Stimulated activated CD4-positive, alpha-beta T cell treated with anti-CD3 and anti-CD28 coated beads, TNF-alpha, amount 100 ng/mL, for 48 hours (primary cell): ENCODE measurements around the gene DNER.
"Not testable (repeated sequence)": the region's sequence is repeated elsewhere in the genome, so short reads cannot be mapped to it uniquely, and the experiment has no call there.

Experiments used
- DNase-seq, 3 donors: peaks; one replicate each; pipeline ENCODE4 v3.0.0-alpha.2; 2020; ENCODE audit warnings: low read depth in 3 of 3

Gene DNER

GRCh38 chr2:229405796-229406195, 308.6 kb downstream of the DNER start:
- no peak for DNase-seq

DNA sequence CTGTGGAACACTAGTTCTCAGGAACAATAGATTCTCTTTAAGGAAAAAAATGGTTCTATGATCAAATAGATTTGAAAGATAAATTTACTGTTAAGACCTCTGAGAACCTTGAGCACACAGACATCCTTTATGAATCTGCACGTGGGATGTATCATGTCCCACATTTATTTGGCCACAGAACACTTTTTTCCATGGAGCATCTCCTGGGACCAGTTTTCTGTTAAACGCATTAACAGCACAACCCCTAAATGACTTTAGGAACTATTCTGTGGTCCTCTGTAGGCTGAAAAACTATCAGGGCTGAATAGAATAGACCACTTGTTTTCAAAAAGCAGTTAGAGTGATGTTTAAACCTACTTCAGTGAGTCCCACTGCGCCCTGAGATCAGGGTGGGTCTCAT, 311.1 kb downstream of the DNER start:
- DNase-seq, result no peak

DNA sequence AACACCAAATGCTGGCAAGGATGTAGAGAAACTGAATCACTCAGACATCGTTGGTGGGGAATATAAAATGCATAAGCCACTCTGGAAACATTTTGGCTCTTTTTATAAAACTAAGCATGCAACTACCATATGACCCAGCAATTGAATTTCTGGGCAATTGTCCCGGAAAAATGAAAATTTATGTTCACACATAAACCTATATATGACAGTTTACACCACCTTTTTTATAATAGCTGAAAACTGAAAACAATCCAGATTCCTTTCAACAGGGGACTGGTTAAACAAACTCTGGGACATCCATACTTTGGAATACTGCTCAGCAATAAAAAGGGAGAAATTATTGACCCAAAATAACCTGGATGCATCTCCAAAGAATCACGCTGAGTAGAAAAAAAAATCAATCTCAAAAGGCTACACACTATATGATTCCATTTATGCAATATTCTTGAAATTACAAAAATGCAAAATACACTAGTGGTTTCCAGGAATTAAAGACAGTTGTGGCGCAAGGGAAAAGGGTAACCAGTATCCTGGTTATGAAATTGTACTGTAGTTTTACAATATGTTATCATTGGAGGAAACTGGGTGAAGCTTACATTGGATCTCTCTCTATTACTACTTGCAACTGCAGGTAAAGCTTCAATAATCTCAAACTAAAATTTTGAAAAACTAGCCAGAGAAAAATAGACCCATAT, 313.0 kb downstream of the DNER start:
- no peak for DNase-seq

DNA sequence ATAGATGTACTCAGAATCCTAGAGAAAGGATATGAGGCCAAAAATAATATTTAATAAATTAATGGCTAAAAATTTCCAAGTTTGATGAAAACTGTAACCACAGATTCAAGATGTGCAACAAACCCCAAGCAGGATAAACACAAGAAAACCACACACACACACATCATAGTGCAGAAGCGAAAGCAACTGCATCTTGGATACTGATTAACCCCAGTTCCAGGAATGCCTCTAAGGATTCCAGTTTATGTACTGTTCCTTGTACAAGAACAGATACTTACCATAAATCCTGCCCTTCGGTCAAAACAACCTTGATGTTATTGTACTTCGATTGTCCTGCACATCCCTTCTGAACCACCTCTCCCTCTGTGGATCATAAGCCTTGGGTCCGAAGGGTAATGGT, 320.4 kb downstream of the DNER start:
- no peak for DNase-seq

DNA sequence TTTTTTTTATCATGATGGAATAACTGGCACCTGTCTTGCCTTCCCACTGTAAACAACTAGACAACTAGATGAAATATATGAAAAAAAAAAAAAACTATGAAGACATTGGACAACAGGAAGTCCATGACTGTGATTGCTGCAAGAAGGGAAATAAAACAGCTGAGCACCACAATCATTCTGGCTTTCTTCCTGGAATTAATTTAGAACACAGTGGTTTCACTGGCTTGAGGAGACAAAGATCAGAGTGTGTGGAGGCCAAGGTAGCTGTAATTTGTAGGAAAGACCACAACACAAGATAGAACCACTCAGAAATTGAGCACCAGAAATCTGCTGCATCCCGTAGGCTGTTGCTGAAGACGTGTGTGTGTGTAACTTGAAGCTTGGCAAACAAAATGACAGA, 322.2 kb downstream of the DNER start:
- no peak for DNase-seq

DNA sequence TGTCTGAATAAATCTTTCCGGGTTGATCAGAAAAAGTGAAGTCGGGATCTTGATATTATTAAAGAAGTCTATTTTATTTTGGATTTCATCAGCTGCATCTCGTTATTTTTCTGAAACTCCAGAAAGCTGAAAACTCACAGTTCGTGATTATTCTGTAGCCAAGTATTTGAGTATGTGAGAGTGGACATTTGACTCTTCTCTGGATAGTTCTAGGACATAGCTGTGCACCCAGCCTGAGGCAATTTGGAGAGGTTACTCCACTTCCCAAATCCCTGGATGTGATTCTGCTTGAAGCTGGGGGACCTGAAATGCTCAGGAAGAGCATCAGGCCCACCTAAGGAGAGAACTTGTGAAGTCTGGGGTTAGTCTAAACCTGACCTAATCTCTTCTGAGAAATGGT, 325.6 kb downstream of the DNER start:
- DNase-seq, result no peak

DNA sequence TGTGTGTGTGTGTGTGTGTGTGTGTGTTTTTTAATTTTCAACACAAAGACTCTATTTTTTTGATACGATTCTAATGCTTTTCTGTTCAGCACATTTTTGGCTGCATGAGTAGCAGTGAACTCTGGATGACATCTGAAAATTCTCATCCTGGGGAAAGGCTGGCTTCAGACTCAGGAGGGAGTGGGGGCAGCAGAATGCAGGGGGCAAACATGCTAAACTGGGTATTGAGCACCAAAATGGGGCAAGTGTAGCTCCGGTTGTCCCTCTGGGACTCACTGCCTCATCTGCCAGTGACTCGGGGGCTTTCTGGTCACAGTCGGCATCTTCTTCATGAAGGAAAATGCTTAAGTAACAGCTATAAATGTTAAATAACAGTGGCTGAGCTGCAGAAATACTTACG, 326.5 kb downstream of the DNER start:
- DNase-seq, result no peak

DNA sequence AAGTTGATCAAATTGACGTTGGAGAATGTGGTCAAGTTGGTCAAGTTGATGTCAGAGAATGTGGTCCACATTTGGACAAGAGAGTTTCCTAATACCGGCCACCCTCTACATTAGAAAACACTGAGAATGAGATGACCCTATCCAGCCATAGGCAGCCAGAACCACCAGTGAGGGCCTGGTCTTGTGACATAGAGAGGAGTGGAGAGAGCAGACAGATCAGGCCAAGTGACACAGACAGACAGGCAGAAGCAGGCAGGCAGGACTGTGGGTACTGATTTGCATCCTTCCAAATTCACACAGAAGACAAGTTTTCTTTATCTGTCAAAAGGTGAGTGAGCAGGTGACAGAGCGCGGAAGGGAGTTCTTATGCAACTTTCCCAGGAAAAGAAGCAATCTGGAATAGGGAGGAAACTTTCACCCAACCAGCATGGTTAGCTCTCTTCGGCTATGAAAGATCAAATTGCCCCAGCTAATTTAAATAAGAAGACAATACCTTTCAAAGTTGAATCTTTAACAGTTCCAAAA, 334.2 kb downstream of the DNER start:
- DNase-seq, result no peak

DNA sequence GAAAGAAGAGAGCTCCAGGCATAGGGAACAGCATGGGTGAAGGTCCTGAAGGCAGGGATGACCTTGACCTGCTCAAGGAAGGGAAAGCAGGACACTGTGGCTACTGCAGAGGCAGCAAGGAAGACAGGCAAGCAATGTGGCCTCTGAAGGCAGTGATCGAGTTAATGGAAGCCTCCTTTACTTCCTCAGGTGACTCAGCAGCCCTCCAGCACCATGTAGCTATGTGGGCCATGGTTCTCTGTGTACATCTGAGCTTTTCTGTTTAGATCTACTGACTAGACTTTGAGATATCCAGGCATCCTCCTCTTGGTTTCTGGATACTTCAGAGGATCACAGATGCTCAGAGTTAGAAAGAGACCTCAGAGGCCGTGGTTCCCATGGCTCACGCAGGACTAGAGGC, 336.0 kb downstream of the DNER start:
- DNase-seq, result no peak

DNA sequence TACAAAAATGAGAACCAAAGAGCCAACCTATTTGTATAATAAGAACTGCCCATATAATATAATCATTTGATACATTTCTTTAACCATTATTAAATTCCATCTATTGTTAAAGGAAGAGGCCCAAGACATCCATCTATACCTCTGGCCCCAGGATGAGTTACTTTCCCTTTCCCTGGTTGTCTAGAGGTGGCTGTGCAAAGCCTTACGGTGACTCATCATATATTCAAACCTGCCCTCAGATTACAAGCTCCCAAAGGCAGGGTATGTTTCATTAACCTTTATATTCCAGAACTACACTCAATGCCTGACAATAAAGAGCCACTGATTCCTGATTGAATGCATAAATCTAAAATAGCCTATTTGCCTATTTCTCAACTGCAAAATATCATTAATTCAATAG, 337.5 kb downstream of the DNER start:
- DNase-seq, result no peak

DNA sequence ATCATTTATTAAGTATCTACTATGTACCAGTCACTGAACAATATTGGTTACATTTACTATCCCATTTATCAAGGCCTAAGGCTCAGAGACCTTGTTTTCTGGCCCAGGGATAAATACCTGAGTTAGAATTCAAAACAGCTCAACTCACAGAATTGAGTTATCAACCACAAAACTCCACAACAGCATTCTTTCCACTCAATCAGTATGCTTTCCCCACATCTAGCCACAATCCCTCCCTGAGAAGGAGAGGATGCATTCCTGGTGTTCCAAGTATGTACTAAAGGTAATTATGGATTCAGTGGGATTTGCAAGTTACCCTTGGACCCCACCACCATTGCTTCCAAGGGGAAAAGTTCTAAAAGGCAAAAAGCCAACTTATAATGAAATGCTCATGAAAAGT, 339.1 kb downstream of the DNER start:
- no peak for DNase-seq

- not testable (repeated sequence) for DNase-seq
Measured at GRCh38 chr2:229373311-229373710, 341.0 kb downstream of the DNER start.

DNA sequence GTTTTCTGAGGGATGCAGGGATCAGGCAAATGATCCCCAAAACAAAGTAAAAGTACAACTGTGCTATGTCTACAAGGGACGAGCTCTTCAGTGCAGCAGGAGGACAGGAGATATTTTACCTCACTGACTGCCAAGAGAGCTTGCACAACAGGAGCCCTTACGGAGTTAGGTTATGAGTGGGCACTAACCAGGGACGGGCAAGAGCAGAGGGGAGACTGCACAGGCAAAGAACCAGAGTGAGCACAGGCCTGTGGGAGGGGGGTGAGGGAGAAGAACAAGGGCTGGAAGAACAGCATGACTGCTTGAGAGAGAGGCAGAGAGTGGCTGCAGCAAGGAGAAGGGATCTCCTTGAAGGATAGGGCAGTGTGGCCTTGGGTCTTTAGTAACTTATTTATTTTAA, 342.1 kb downstream of the DNER start:
- no peak for DNase-seq

DNA sequence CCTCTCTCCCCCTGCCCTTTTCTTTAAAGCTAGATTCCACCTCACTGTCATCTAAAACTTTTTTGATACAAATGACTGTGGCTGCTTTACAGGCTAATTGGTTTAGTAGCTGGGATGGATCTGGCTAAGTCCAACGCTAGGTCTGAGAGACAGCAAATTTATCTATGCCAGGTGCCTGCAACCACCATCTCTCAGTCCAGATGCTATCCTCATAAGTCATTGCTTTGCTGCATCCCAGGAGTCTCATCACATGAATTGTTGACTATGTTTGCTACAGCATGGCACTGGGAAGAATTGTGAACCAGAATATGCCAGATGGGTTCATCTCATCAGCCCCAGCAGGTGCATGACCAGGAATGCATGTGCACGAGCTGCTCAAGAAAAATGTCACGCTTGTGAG, 343.3 kb downstream of the DNER start:
- DNase-seq, result no peak

DNA sequence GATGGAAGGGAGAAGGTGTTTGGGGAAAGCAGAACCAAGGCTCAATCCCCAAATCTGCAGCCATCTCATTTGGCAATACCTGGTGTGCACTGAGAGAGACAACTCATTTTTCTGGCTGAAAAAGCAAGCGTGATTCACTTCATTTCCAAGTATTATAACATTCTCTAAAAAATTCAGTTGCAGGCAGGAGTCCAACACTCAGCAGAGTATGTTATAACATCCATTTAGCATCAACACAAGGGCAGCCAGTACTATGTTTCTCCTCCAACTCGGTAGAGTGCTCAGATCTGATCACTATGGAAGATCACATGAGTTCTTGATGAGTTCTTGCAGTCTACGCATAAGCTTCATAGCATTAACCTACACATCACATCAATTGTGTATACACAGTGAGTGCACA, 343.8 kb downstream of the DNER start:
- DNase-seq, result no peak

GRCh38 chr2:229363185-229363814, 351.1 kb downstream of the DNER start:
- no peak for DNase-seq

- DNase-seq, result no peak
Measured at GRCh38 chr2:229350883-229351282, 363.5 kb downstream of the DNER start.

DNA sequence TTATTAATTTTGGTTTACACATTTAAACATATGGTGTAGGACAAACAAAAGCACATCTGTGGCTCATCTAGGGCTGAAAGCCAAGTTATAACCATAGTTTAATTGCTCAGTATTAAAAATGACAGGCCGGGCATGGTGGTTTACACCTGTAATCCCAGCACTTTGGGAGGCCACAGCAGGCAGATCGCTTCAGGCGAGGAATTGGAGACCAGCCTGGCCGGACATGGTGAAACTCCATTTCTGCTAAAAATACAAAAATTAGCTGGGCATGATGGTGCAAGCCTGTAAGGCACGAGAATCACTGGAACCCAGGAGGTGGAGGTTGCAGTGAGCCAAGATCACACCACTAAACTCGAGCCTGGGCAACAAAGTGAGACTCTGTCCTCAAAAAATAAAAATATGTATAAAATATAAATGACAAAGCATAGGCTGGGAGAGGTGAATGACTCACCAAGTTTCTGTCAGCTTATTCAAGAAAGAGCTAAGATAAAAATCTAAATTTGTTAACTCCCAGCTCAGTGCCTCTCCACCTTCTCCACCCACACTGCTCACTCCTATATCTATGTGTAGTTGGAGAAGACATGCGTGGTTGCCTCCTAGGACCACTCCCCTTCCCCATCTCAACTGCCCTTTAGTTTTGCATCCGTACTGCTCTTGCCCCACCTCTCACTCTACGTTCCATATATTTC, 364.1 kb downstream of the DNER start:
- DNase-seq, result no peak

DNA sequence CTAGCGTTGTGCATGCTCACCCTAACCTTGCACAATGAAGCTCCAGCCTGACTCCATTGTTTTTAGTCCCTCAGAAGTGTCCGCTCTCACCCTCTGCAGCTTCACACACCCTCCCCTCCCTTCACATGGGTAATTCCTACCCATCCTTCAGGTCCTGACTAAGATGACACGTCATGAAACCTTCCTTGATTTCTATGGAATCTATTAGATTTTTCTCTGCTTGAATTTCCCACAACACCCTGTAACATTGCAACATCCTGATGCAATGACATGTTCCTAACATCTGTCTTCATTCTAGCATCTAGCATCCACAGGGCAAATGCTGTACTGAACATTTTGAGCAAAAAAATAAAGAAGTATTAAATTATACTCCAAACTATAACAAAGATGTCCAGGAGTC, 366.2 kb downstream of the DNER start:
- no peak for DNase-seq

- DNase-seq, result no peak
Measured at GRCh38 chr2:229346816-229347540, 367.4 kb downstream of the DNER start.

DNA sequence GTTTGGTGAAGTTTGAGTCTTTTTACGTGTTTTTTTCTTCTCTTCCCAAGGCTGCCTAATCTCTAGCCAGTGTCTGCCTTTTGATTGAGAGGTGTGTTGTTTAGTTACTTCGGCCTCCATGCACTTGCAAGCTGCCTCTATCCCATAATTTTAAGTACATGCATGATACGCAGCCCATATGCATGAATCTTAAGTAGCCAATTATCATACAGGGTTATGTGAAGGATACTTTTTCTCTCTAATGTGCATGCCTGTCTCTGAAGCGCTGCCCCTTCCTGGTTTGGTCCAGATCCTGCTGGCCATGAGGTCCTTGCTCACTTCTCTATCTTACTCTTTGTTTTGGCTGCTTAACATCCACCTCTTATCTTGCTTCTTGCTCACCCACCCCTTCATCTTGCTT, 369.4 kb downstream of the DNER start:
- no peak for DNase-seq

DNA sequence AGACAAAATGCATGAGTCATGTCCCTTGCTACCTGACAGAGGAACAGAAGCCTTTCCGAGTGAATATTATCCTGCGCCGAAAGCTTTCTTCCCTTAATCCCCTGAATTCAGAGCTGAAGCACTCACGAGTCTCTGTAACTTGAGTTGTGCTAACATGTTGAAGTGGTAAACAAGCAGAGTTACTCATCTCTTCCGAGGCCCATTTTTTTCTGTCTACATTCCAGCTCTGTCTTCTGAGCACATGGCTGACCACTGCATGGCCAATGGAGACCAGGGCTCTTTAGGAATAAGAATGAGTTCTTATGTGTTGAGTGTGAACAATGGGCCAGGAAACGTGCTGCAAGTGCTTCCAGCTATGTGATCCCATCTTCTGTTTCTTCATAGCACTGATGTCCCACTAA, 370.2 kb downstream of the DNER start:
- no peak for DNase-seq
